K562 (cell line): ENCODE measurements around the gene CHAD. TPM values are rescaled to one million over a fixed set of nuclear protein-coding genes. Genes with fewer than 3 reads are reported as not detected.

ENCODE experiments used
- ARNT ChIP-seq, 2 experiments: fragments of 450-650 bp; IDR thresholded peaks; 2 replicates each; pipeline ENCODE4 v1.6.1; 2016; ENCODE audit warnings: mild to moderate bottlenecking in 1 of 2
- CREB1 ChIP-seq, 2 experiments: sonication (generic) in 1 of 2; formaldehyde crosslinking in 1 of 2; IDR thresholded peaks; 2 replicates each; pipeline versions ENCODE4 v1.6.1 to v1.8.0; 2012 to 2022; ENCODE audit warnings: inconsistent platforms in 1 of 2, mild to moderate bottlenecking in 1 of 2, missing genetic modification reagents in 1 of 2, moderate library complexity in 1 of 2
- LCOR ChIP-seq: sonication (generic); formaldehyde crosslinking; IDR thresholded peaks from 2 replicates; pipeline ENCODE4 v1.8.0; 2022; ENCODE audit warnings: mild to moderate bottlenecking, missing genetic modification reagents
- MAZ ChIP-seq, 2 experiments: fragments of 450-650 bp in 1 of 2; sonication (generic) in 1 of 2; formaldehyde crosslinking; IDR thresholded peaks in 1 of 2; conservative IDR thresholded peaks in 1 of 2; 2 replicates each; pipeline versions ENCODE4 v1.4.0 to v1.5.0; 2020; ENCODE audit warnings: mild to moderate bottlenecking in 1 of 2, missing genetic modification reagents in 1 of 2
- PHF8 ChIP-seq: fragments of 200-600 bp; sonication (generic); IDR thresholded peaks from 2 replicates; pipeline ENCODE4 v1.6.1; 2012; ENCODE audit warnings: mixed run types, mild to moderate bottlenecking, inconsistent platforms, low read length, moderate library complexity, borderline replicate concordance
- RAD21 ChIP-seq, 2 experiments: fragments of 250-450 bp in 1 of 2; fragments of 450-650 bp in 1 of 2; sonication (Bioruptor Pico) in 1 of 2; formaldehyde crosslinking in 1 of 2; IDR thresholded peaks in 1 of 2; conservative IDR thresholded peaks in 1 of 2; 2 replicates each; pipeline versions ENCODE4 v1.4.0 to v1.8.0; 2020 to 2022; ENCODE audit warnings: mild to moderate bottlenecking in 2 of 2, moderate library complexity in 1 of 2
- THAP12 ChIP-seq: fragments of 250-450 bp; sonication (Bioruptor Pico); IDR thresholded peaks from 2 replicates; pipeline ENCODE4 v1.9.0; 2021; ENCODE audit warnings: mild to moderate bottlenecking, inconsistent platforms
- U2AF2 ChIP-seq: fragments of 200-400 bp; formaldehyde crosslinking; optimal IDR thresholded peaks from 2 replicates; pipeline ENCODE3; 2017; ENCODE audit warnings: low read depth, mild to moderate bottlenecking, low read length
- VEZF1 ChIP-seq: fragments of 200-800 bp; sonication (Bioruptor generic); IDR thresholded peaks from 2 replicates; pipeline ENCODE4 v1.6.1; 2017; ENCODE audit warnings: missing genetic modification characterization, missing compliant biosample characterization
- ZBTB7A ChIP-seq: IDR thresholded peaks from 2 replicates; pipeline ENCODE4 v1.6.1; 2011; ENCODE audit warnings: low read depth, mild to moderate bottlenecking, low read length, moderate library complexity, borderline replicate concordance; ENCODE audit not compliant: control insufficient read depth
- ZBTB9 ChIP-seq: fragments of 450-650 bp; formaldehyde crosslinking; IDR thresholded peaks from 2 replicates; pipeline ENCODE4 v1.4.0; 2020; ENCODE audit warnings: mild to moderate bottlenecking, moderate library complexity
- ZKSCAN3 ChIP-seq: fragments of 250-450 bp; sonication (Bioruptor Pico); IDR thresholded peaks from 2 replicates; pipeline ENCODE4 v1.4.0; 2020
- polyA plus RNA-seq, 8 experiments: library from polyadenylated mRNA; depleted of rRNA in 4 of 8; stranded (reverse) in 5 of 8; unstranded in 3 of 8; fragments of >200 nt; fragmentation: Nextera tagmentation in 2 of 8; fragmentation: Illumina TruSeq in 1 of 8; extraction: Ambion mirVana in 2 of 8; extraction: Trizol in 1 of 8; gene quantifications; 2 replicates each; pipeline versions ENCODE4 v1.2.1 to v1.2.3, GENCODE V29; 2011 to 2014; ENCODE audit warnings: inconsistent platforms in 1 of 8, missing spikeins in 1 of 8
- total RNA-seq, 7 experiments: library from RNA; depleted of rRNA in 6 of 7; stranded (reverse); fragments of >200 nt in 6 of 7; fragmentation: Illumina TruSeq in 2 of 7; extraction: Trizol in 2 of 7; gene quantifications; 2 replicates each; pipeline versions ENCODE4 v1.2.1 to v1.2.3, GENCODE V29; 2011 to 2021; ENCODE audit warnings: low replicate concordance in 1 of 7
- TF ChIP-seq, protein P1 (sequence below), 2 experiments: fragments of 450-650 bp; conservative IDR thresholded peaks; 2 replicates each; pipeline ENCODE4 v1.6.1; 2017; ENCODE audit warnings: mild to moderate bottlenecking in 2 of 2, moderate library complexity in 2 of 2
- TF ChIP-seq, protein P2 (sequence below): fragments of 250-450 bp; sonication (Bioruptor Pico); IDR thresholded peaks from 2 replicates; pipeline ENCODE4 v1.5.0; 2022; ENCODE audit warnings: mild to moderate bottlenecking

Gene CHAD
- total and polyA plus RNA-seq, 9 of the 15 experiments (the other 6 are each of a cell fraction or from before 2014, with no cell fraction given), result not detected

GRCh38 chr17:50426814-50427787, 41.6 kb downstream of the CHAD start (continued):
- TF ChIP-seq, protein P1, sequence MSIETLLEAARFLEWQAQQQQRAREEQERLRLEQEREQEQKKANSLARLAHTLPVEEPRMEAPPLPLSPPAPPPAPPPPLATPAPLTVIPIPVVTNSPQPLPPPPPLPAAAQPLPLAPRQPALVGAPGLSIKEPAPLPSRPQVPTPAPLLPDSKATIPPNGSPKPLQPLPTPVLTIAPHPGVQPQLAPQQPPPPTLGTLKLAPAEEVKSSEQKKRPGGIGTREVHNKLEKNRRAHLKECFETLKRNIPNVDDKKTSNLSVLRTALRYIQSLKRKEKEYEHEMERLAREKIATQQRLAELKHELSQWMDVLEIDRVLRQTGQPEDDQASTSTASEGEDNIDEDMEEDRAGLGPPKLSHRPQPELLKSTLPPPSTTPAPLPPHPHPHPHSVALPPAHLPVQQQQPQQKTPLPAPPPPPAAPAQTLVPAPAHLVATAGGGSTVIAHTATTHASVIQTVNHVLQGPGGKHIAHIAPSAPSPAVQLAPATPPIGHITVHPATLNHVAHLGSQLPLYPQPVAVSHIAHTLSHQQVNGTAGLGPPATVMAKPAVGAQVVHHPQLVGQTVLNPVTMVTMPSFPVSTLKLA (conservative IDR thresholded peaks at IDR 0.05), result peak in 1 of 2 experiments; percentile 27; a peak in 1 of 4 replicates
- TF ChIP-seq LCOR (CRISPR knock-in tag) (peak; percentile 45; the same call in 1 of the 2 replicates), ARNT (IDR thresholded peaks at IDR 0.05) (0 out of 4 replicates have a peak, but pooled peaks of 1 of the 2 experiments have one; percentile 44), U2AF2 (no peak), ZKSCAN3 (no peak), VEZF1 (CRISPR knock-in tag) (0 out of 2 replicates have a peak, but pooled peaks have one; percentile 40), CREB1 (IDR thresholded peaks at IDR 0.05) (no peak), CREB1 (CRISPR knock-in tag; IDR thresholded peaks at IDR 0.05) (0 out of 2 replicates have a peak, but pooled peaks have one; percentile 31), RAD21 (CRISPR knock-in tag; conservative IDR thresholded peaks at IDR 0.05 in 1 of 2, IDR thresholded peaks at IDR 0.05 in 1 of 2) (0 out of 4 replicates have a peak, but pooled peaks of 1 of the 2 experiments have one; percentile 14), ZBTB7A (peak; percentile 68; the same call in 1 of the 2 replicates), PHF8 (peak; percentile 21; the same call in 1 of the 2 replicates), ZBTB9 (CRISPR knock-in tag) (0 out of 2 replicates have a peak, but pooled peaks have one; percentile 45), MAZ (CRISPR knock-in tag; conservative IDR thresholded peaks at IDR 0.05 in 1 of 2, IDR thresholded peaks at IDR 0.05 in 1 of 2) (peak in 1 of 2 experiments; percentile 62; a peak in 1 of 4 replicates), THAP12 (peak; percentile 69; the same call in 1 of the 2 replicates)
- TF ChIP-seq, protein P2, sequence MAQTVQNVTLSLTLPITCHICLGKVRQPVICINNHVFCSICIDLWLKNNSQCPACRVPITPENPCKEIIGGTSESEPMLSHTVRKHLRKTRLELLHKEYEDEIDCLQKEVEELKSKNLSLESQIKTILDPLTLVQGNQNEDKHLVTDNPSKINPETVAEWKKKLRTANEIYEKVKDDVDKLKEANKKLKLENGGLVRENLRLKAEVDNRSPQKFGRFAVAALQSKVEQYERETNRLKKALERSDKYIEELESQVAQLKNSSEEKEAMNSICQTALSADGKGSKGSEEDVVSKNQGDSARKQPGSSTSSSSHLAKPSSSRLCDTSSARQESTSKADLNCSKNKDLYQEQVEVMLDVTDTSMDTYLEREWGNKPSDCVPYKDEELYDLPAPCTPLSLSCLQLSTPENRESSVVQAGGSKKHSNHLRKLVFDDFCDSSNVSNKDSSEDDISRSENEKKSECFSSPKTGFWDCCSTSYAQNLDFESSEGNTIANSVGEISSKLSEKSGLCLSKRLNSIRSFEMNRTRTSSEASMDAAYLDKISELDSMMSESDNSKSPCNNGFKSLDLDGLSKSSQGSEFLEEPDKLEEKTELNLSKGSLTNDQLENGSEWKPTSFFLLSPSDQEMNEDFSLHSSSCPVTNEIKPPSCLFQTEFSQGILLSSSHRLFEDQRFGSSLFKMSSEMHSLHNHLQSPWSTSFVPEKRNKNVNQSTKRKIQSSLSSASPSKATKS (CRISPR knock-in tag), result peak; percentile 70; the same call in 1 of the 2 replicates
